COLO668 (cell line): Measurements from ENCODE around the gene WIZ.
A peak's percentile ranks its signal among the peaks of the same experiment; 100 is the strongest.

ENCODE experiments used
- DNase-seq: peaks from one replicate; lab custom pipeline; 2025; ENCODE audit not compliant: unreplicated experiment; lab: John Stamatoyannopoulos, UW

The WIZ gene

DNA sequence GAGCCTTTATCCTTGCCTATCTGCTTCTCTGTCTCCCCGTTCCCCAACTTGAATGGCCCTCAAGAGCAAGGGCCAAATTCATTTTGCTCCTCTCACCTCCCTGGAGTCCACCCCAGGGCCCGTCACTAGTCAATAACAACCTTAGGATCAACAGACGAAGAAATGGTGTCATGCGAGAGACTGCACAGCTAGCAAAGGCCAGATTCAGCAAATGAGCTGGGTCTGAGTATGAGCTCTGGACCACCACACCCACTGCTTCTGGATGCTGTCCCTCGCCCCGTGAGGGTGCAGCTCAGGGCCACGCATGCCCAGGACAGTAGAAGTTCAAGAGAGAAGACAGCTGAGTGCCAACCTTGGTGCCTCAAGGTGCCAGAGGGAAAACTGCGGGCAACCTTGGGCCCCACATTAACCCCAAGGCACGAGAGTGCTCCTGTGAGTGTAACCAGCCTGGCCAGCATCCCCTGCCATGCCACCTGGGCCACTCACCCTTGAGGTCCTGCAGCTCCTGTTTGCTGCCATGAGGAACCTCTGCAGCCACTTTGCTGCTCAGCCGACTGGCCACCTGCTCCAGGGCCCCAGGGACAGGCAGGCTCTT is 19.1 kb downstream of the WIZ start:
- no peak for DNase-seq

DNA sequence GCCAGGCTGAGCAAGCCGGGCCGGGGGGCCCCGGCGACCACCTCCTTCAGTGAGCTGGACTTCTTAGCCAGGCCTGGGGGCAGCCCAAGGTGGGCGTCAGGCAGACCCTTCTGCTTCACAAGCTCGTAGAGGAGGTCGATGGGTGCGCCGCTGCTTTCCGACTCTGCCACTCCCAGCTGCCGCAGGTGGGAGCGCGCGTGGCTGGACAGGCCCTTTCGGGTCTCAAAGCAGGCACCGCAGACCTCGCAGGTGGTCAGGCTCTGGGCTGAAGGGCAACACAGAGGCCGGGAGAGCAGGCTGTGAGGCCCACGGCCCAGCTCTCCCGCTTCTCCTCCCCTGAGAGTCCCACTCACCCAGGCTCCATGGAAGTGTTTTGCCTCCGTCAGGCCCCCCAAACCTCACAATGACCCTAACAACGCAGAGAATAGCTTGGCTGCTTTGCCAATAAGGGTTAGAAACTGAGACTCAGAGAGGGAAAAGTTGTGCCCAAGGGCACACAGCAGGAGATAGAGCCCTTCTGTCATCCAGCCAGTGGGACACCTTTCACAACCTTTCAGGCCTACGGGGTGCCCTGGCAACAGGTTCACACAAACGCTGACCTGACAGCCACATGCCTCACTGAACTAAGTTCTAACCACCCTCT is 19.8 kb downstream of the WIZ start:
- no peak for DNase-seq

DNA sequence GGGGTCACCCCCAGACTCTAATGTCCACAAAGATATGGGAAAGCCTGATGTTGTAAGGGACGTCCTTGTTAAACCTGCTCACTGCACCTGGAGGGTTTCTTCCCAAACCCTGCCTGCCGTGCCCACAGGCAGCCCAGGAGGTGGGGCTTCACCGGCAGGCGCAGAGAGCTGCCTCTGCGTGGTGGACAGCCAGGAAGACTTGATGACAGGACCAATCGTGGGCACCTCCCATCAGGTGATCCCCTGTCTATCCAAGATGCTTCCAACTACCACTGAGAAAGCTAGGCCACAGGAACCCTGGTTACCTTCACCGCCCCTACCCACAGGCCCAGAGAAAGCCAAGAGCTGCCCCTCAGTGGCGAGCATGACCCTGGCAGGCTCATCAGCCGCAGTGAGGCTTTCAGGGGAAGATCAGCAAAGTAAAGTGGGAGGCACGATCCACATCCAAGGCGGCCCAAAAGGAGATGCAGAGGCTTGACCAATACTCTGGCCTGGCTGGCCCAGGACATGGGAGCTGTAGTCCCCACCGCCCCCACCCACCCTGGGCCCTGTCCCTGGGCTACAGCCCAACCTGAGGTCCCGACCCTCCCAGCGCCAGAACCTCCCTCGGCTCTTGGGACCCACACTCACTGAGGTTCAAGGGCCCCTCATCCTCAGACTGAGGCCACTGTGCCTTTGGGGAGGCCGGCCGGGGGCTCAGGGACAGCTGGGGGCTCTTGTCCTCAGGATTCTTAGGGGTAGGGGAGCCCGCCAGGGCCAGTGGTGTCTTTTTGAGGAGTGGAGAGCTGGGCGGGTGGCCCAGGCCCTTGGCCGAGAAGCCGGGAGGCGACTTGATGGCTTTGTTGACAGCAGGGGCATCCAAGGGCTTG is 20.6 kb downstream of the WIZ start:
- no peak for DNase-seq

DNA sequence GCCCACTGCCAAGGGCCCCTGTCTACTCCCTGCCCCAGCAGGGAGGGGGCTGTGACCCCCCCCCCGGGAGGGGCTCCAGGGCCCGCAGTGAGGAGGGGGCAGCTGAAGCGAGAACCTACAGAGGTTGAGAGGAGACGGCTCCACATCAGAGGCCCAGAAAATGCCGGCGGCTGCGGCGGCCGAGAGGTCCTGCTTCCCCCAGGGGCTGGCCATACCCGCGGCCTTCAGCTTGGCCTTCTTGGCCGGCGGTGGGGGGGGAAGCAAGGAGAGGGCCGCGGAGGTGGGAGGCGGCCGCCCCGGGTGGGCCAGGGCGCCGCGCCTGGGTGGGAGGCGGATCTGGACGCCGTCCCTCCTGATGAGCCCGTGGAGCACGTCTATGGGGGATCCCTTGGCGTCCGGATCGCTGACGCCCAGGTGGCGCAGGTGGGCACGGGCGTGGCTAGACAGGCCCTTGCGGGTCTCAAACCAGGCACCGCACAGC is 21.7 kb downstream of the WIZ start:
- no peak for DNase-seq

DNA sequence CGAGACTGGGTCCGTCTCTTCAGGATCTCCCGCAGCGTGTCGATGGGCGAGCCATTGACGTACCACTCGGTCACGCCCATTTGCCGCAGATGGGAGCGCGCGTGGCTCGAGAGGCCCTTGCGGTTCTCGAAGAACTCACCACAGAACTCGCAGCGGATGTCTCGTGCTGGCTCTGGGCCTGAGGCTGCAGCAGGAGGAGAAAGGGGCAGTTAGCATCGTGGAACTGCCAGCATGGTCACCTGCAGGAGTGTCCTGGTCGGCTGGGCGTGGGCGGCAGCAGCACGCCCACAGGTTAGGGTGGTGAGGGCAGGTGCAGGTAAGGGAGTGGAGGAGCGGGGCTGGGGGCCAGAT is 22.4 kb downstream of the WIZ start:
- no peak for DNase-seq

DNA sequence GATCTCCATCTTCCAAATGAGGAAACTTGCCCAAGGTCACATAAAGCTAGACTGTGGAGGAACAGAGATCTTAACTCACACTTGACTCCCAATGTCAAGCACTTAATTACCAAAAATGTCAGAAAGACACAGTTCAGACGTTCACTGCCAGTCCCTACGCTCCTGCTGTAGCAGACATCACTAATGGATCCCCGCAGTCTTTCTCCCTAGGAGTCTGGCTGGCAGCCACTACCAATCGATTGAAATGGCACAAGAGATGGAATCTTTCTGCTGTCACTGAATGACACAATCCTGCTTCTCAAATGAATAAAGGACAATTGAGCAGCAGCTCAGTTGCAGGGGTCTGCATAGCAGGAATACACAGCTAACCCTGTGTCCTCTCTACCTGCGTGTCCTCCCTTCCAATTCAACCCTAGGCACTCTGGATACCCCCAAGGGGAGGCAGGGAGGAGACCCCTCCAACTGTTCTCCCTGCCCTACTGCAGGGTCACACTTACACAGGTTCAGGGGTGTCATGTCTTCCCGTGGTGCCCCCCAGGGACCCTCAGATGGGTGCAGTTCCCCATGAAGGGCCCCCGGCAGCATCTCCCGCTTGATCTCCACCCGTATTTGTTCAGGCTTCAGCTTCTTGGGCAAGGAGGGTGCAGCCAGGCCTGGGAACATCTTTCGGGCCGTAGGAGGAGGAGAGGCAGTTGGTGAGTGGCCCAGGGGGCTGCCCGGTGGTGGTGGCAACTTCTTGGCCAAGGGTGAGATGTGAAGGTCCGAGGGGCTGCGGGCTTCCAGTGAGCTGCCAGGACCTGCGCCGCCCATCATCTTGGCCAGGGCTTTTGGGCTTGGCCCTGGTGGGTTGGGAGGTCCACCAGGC is 23.0 kb downstream of the WIZ start:
- DNase-seq, result no peak

DNA sequence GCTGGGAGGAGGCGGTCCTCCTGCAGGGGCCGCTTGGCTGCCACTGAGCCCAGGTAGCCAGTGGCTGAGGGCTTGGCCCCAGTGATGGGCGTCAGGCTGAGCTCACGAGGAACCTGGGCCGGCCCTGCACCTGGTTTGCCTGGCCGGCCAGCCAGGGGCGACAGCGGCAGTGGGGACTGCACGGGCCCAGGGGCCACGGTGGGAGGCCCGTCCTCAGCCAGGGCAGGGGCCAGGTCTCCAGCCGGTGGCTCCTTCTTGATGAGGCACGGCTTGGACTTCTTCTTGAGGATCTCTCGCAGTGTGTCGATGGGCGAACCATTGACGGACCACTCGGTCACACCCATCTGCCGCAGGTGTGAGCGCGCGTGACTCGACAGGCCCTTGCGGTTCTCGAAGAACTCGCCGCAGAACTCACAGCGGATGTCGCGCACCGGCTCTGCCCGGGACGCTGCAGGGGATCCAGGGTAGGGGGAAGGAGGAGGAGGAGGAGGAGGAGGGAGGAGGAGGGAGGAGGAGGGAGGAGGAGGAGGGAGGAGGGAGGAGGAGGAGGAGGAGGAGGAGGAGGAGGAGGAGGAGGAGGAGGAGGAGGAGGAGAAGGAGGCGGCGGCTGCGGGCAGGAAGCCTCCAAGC is 24.3 kb downstream of the WIZ start:
- no peak for DNase-seq

DNA sequence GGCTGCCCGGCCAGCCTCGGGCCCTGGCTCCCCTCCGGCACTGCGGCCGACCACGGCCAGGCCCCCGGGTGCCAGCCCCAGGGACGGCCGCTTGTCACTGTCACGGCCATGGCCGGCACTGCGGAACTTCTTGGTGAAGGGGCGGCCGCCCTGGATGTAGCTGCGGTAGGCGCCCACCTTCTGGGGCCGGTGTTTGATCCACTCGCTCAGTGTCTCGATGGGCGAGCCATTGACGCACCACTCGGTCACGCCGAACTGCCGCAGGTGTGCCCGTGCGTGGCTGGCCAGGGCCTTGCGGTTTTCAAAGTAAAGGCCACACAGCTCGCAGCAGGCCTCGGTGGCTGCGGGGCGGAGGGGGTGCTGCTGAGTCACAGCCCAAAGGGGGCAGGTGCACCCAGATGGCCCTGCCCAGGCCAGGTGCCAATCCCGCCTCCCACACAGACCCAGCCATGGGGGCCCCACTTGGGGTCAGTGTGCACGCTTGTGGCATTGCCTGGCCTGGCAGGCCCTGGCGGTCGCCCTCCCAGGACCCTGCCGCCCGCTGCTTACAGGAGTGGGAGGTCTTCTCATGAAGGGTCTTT is 25.0 kb downstream of the WIZ start:
- DNase-seq, result no peak

DNA sequence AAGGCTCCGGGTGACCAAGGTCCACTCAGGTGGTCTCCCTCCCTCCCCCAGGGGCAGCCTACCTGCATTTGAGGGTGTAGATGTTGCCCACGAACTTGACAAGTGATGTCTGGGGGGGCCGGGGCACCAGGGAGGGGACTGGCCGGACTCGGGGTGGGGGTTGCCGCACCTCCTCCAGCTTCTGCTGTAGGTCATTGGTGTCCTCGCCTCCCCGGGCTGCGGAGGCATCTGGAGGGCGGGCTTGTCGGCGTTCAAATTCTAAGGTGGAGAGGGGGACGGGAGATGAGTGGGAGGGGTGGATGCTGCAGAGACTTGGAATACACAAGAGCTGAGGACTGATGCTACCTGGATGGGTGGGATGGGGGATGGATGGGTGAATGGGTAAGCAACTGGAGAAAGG is 25.6 kb downstream of the WIZ start:
- DNase-seq, result no peak

DNA sequence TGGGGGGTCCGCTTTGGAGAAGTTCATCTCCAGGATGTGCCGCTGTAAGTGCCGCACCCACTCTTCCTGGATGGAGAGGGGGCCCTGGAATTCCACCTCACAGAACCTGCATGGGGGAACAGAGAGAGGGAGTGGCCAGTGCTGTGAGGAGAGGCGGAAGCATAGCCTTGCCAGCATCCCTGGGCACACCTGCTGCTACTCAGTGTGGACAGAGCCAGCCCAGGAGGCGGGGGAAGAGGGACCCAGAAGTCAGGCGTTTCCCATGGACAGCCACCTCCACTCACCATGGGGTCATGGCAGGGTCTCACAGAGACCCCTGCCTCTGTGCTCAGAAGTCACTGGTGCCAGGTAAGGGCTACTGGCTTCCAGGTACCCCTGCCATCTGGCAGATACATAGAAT is 26.6 kb downstream of the WIZ start:
- no peak for DNase-seq

DNA sequence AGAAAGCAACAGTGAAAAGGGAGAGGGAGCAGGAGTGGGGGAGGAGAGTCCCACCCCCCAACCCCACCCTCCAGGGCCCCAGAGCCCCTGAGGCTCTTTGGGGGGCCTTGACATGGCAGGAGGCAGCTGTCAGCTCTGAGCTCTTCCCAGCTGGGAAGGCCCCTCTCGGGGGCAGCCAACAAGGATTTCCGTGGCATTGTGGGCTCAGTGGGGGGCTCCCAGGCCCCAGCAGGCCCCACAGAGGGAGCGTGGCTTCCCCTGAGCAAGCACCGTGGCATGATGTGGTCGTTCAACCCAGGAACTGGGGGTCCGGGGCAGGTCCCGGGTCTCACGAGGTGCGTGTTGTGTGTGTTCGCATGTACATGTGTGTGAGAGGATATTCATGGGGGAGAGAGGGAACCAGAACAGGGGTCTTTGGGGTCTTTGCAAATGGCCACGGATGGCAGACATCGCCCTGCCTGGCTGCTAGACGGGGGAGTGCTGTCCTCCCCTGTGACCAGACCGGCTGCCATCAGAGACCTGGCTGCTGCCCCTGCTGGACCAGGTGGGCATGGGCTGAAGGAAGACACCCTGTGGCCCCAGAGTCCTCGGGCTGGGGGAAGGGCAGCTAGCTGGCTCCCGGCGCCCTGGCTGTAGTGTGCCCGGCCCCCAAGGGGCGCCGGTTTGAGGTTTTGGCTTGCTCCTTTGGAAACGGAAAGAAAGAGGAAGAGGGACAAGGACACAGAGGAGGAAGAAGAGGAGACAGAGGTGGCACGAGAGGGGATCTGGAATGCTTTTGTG is 27.3 kb downstream of the WIZ start:
- DNase-seq, result no peak

DNA sequence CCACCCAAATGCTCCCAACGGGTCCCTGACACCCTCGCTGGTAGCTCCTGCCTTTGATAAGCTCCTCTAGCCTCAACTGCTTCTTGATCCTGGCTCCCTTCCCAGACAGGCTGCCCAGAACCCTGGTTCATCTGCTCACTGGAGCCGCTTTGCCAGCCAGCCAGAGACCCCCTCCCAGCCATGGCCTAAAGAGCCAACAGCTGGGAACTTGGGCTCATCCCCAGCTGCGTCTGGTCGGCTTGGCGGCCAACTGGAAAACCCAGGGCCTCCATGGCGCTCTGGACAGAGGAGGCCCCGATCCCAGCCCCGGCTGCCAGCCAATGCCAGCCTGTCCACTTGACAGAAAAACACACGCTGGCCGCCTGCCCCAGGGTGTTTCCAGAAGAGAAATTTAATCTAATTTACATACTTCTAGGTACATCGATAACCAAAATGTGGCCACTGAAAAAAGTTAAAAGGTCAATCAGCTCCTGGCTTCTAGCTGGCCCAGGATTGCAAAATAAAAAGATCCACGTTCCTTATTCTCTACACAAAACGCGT is 28.0 kb downstream of the WIZ start:
- no peak for DNase-seq

DNA sequence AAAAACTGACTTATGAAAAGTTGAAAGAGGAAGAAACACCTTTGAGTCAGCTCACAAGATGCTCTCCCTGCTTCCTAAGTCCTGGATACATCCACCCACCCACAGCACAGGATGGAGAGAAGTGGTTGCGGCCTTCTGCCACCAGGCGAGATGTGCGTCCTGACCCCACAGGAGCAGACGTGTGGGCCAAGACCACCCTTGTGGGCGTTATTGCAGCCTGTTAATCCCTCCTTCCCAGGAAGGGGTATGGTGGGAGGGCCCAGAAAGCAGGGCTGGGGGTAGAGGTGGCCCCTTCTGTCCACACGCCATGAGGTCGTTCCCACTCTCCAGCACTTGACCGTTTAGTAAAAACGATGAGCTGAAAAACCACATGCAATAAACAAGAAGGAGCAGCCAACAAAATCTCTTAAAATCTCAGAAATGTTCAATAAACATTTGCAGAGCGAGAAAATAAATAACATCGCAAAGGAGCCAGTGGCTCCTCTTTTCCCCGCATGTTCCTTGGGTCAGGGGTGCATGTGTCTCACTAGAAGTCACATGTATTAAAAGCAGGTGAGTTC is 28.5 kb downstream of the WIZ start:
- DNase-seq, result no peak

DNA sequence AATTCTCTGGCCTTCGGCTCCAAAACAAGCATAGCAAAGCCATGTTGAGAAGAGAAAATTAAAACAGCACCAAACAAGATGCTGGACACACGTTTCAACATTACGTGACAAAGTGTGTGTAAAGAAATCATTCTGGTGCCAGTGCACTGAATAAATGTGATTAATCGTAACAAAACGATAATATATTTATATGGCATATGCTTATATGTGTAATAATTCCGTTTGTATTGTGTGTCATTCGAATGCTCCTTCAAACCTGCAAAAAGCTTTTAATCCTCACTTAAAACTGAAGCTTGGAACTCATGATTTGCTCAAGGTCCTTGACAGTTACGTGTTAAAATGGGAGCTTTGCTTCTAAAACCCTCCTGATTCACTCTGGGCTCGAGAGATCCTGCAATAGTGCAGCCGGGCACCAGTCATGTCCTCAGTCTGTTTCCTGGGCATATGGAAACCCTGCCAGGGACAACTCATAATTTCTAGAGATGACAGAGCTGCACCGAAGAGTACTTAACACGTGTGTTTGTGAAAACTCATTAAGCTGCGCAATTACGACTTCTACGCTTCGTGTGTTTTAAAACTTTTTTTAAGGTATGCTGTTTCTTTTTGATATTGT is 30.2 kb downstream of the WIZ start:
- no peak for DNase-seq

DNA sequence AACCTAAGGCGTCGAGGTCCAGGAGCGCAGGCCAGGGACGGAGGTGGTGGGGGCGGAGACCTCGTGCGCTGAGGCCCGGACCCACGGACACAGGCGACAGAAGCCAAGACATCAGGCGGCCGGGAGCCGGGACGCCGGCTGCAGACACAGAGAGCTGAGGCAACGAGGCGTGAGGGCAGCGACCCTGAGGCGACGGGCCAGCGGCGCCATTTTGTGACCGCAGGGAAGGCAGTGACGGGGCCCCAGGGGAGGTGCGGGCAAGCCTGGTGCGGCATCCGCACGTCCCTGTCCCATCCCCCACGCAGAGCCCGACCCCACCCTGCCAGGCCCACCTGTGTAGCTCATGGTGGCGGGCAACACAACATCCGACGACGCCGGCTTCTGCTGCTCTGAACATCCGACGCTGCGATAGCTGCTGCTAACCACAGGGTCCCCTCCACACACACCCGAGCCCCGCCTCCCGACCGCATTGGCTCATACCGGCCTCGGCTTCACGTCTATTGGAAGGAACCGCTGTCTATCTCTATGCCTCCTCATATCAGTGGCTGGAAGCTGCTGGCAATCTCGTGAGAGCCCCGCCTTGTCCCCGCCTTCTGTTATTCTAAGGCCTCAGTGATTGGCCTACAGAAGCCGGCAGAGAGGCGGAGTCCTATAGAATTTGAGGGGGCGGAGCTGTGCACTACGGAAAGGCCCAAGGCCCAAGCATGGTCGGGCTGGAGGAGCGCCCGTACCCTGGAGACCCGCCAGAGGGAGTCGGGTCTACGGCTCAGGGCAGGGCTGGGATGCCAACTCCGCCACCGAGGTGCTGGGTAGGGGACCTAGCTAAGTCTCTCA is 31.0 kb downstream of the WIZ start, which contains the start of gene AKAP8L:
AKAP8L (minus strand) TSS at position 410 of the 834 bp plus-strand sequence; CDS start at position 345, 65 bp downstream.
- peak; percentile 99 for DNase-seq

DNA sequence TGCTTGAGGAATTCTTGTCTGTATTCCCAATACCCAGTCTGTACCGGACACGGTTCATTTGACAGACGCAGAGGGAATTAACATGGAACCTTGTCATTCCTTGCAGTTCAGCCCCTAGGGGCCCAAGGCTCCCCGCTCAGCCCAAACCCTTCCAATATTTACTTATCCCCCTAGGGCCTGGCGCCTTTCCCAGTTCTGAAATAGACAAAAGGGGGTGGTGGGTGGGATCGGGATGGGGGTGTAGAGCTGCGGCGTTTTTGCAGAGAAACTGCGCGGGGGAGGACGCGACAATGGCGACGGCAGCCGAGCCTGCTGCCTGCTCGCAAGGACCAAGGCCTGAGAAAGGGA is 31.6 kb downstream of the WIZ start:
- peak; percentile 43 for DNase-seq

DNA sequence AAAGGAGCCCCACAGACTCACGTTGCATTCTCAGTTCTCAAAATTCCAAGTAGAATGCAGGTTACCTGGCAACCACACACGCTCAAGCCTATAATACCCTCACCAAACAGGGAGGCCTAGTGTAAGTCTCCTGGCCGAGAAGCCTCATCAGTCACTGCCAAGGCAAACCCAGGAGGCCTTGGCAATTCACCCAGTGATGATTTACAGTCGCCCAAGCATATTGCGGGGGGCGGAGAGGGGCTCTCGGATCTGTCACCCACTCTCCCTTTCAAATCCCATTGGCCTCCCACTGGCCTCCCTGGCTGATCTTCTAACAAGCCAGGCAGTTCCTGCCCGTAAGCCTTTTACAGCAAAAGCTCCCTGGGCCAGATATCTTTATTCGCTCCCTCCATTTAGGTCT is 32.1 kb downstream of the WIZ start:
- DNase-seq, result peak; percentile 8

DNA sequence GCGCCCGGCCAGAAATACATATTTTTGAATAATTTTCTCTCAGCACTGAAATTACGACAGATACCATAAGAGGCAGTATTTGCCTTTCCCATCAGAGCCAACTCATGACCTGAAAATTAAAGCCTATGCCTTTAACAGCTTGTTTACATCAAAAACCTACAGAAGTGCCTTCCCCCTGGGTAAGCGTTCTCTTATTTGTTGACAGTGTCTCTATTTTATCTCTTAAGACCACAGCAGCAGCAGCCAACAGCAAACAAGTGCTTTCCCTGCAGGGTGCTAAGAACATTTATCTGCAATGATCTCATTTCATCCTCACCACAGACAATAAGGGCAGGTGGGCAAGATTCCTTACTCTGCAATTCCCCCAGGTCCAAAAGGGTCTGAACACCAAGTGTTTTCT is 36.9 kb downstream of the WIZ start:
- no peak for DNase-seq
